GM23248 (cell line): ENCODE results near the gene PM20D1. TPM values are rescaled to one million over a fixed set of nuclear protein-coding genes. Genes with fewer than 3 reads are reported as not detected.

Experiments
- DNase-seq: peaks from one replicate; pipeline ENCODE4 v3.0.0-alpha.2; 2015
- H2AFZ ChIP-seq: fragments of 200-600 bp; sonication (generic); 2 replicates; pipeline ENCODE4 v1.6.1; 2016; ENCODE audit warnings: antibody characterized with exemption
- H3F3A ChIP-seq: fragments of 200-600 bp; sonication (generic); 2 replicates; pipeline ENCODE4 v1.6.1; 2016; ENCODE audit warnings: mild to moderate bottlenecking, antibody characterized with exemption, mixed run types; ENCODE audit not compliant: insufficient read depth
- H3K27ac ChIP-seq: fragments of 200-600 bp; sonication (generic); 2 replicates; pipeline ENCODE4 v1.5.1; 2016; ENCODE audit warnings: mild to moderate bottlenecking
- H3K27me3 ChIP-seq: fragments of 200-600 bp; sonication (generic); replicated peaks from 2 replicates; pipeline ENCODE4 v1.6.1; 2016; ENCODE audit warnings: mild to moderate bottlenecking; ENCODE audit not compliant: insufficient read depth
- H3K36me3 ChIP-seq: fragments of 200-600 bp; sonication (generic); 2 replicates; pipeline ENCODE4 v1.6.1; 2016; ENCODE audit warnings: low read depth, mild to moderate bottlenecking
- H3K4me1 ChIP-seq: fragments of 200-600 bp; sonication (generic); 2 replicates; pipeline ENCODE4 v1.6.1; 2016; ENCODE audit warnings: mild to moderate bottlenecking; ENCODE audit not compliant: insufficient read depth
- H3K4me2 ChIP-seq: fragments of 200-600 bp; sonication (generic); one replicate; pipeline ENCODE4 v1.6.1; 2016; ENCODE audit warnings: mild to moderate bottlenecking; ENCODE audit not compliant: unreplicated experiment
- H3K4me3 ChIP-seq: fragments of 200-600 bp; sonication (generic); 2 replicates; pipeline ENCODE4 v1.5.1; 2016; ENCODE audit warnings: mild to moderate bottlenecking
- H3K79me2 ChIP-seq: fragments of 200-600 bp; sonication (generic); 2 replicates; pipeline ENCODE4 v1.6.1; 2016; ENCODE audit warnings: mild to moderate bottlenecking; ENCODE audit not compliant: insufficient read depth
- H3K9ac ChIP-seq: fragments of 200-600 bp; sonication (generic); 2 replicates; pipeline ENCODE4 v1.6.1; 2016; ENCODE audit warnings: mild to moderate bottlenecking
- H3K9me2 ChIP-seq: fragments of 200-600 bp; sonication (generic); 2 replicates; pipeline ENCODE4 v1.6.1; 2016; ENCODE audit warnings: mixed run types, mild to moderate bottlenecking, moderate library complexity; ENCODE audit not compliant: insufficient read depth
- H3K9me3 ChIP-seq: fragments of 200-600 bp; sonication (generic); one replicate; pipeline ENCODE4 v1.6.1; 2017; ENCODE audit warnings: low read depth
- H4K20me1 ChIP-seq: fragments of 200-600 bp; sonication (generic); 2 replicates; pipeline ENCODE4 v1.6.0; 2016; ENCODE audit not compliant: insufficient read depth
- EZH2 ChIP-seq: fragments of 200-600 bp; sonication (generic); IDR thresholded peaks from 2 replicates; pipeline ENCODE4 v1.6.1; 2018; ENCODE audit warnings: antibody characterized with exemption, mild to moderate bottlenecking; ENCODE audit not compliant: insufficient read depth, poor library complexity, severe bottlenecking
- EZH2phosphoT487 ChIP-seq: fragments of 200-600 bp; sonication (generic); IDR thresholded peaks from 2 replicates; pipeline ENCODE4 v1.6.1; 2018; ENCODE audit warnings: antibody characterized with exemption, moderate library complexity, mild to moderate bottlenecking, low read depth; ENCODE audit not compliant: insufficient read depth
- WGBS, 2 experiments: methylation state at CpG; one replicate each; pipeline ENCODE4 v1.1.6; 2015 to 2017; ENCODE audit warnings: low lambda C conversion rate in 2 of 2, low coverage in 1 of 2; ENCODE audit errors: missing lambda C conversion rate in 2 of 2; 5-methylcytosine and 5-hydroxymethylcytosine counted together
- in situ Hi-C: fragments of 300-500 bp; cut with MboI; formaldehyde crosslinking; loops from 2 replicates; pipeline ENCODE4 v1.15.0; 2020
- polyA plus RNA-seq: library from polyadenylated mRNA; unstranded; fragments of >200 nt; fragmentation: Nextera tagmentation; extraction: Ambion mirVana; gene quantifications from 2 replicates; pipeline ENCODE4 v1.2.1, GENCODE V29; 2016
- total RNA-seq: library from RNA; depleted of rRNA; stranded (reverse); fragments of >200 nt; shearing (Covaris generic); gene quantifications from 2 replicates; pipeline ENCODE4 v1.2.3, GENCODE V29; 2014

Gene PM20D1
- total and polyA plus RNA-seq, 2 experiments from 2014 or later = 0.11 to 0.22 TPM

DNA sequence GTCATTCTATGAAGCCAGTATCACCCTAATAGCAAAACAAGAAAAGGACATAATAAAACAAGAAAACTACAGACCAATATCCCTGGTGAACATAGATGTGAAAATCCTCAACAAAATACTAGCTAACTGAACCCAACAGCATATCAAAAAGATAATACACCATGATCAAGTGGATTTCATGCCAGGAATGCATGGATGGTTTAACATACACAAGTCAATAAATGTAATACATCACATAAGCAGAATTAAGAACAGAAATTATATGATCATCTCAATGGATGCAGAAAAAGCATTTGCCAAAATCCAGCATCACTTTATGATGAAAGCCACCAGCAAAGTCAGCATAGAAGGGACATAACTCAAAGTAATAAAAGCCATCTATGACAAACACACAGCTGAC lies 6.5 kb upstream of the PM20D1 start:
- H3K27me3 ChIP-seq = peaks cover 12% of the 10 kb centered on the region
- H3F3A ChIP-seq = no peaks in the 10 kb centered on the region
- in situ Hi-C loops = no loop called here
- no peak overlapping the region for H3K27ac ChIP-seq
- H3K4me1 ChIP-seq = no peaks in the 10 kb centered on the region
- no peaks in the 10 kb centered on the region for H4K20me1 ChIP-seq
- H2AFZ ChIP-seq = no peak overlapping the region
- H3K9me3 ChIP-seq = no peaks in the 10 kb centered on the region
- no peak for TF ChIP-seq EZH2phosphoT487
- TF ChIP-seq EZH2 = no peak
- H3K4me3 ChIP-seq = no peak overlapping the region
- H3K79me2 ChIP-seq = no peaks in the 10 kb centered on the region
- H3K9ac ChIP-seq = no peak overlapping the region
- H3K4me2 ChIP-seq = no peak overlapping the region
- no peaks in the 10 kb centered on the region for H3K36me3 ChIP-seq
- no peak for DNase-seq
- H3K9me2 ChIP-seq = no peaks in the 10 kb centered on the region

GRCh38 chr1:205852969-205853368 lies 3.0 kb upstream of the PM20D1 start:
- H3K4me2 ChIP-seq = no peak overlapping the region
- H3K36me3 ChIP-seq = no peaks in the 10 kb centered on the region
- H3K9me2 ChIP-seq = no peaks in the 10 kb centered on the region
- no peak overlapping the region for H3K27ac ChIP-seq
- H3K9ac ChIP-seq = no peak overlapping the region
- H3K27me3 ChIP-seq = no peaks in the 10 kb centered on the region
- H3K9me3 ChIP-seq = no peaks in the 10 kb centered on the region
- DNase-seq = no peak
- TF ChIP-seq EZH2 (no peak), EZH2phosphoT487 (no peak)
- no peaks in the 10 kb centered on the region for H3F3A ChIP-seq
- H4K20me1 ChIP-seq = no peaks in the 10 kb centered on the region
- no peaks in the 10 kb centered on the region for H3K4me1 ChIP-seq
- H2AFZ ChIP-seq = no peak overlapping the region
- in situ Hi-C loops = no loop called here
- no peaks in the 10 kb centered on the region for H3K79me2 ChIP-seq
- H3K4me3 ChIP-seq = no peak overlapping the region

DNA sequence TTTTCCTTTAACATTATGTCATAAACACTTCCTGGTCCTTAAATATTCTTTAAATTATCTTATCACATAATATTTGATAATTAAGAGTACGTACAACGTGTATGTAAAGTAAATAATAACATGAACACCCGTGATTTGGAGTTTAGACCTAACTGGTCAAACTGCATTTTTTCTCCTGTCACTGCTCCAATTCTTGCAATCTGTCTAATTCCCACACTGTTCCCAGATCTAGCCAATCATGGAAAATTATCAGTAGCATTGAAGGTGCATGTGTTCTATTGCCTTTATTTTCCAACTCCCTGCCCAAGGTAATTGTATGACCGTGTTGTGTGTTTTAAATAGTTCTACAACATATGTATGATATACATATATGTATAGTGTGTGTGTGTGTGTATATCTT lies 2.1 kb upstream of the PM20D1 start:
- no peaks in the 10 kb centered on the region for H3K4me1 ChIP-seq
- H3K4me3 ChIP-seq = no peak overlapping the region
- no peak overlapping the region for H3K27ac ChIP-seq
- TF ChIP-seq EZH2phosphoT487 (no peak), EZH2 (no peak)
- H3K4me2 ChIP-seq = no peak overlapping the region
- no peak overlapping the region for H3K9ac ChIP-seq
- H3F3A ChIP-seq = no peaks in the 10 kb centered on the region
- H3K9me2 ChIP-seq = no peaks in the 10 kb centered on the region
- H3K9me3 ChIP-seq = no peaks in the 10 kb centered on the region
- H3K79me2 ChIP-seq = no peaks in the 10 kb centered on the region
- in situ Hi-C loops = no loop called here
- no peaks in the 10 kb centered on the region for H3K27me3 ChIP-seq
- 61 to 69% methylated on average over 4 of the region's 4 CpGs for WGBS, 2 experiments
- no peak overlapping the region for H2AFZ ChIP-seq
- H4K20me1 ChIP-seq = no peaks in the 10 kb centered on the region
- H3K36me3 ChIP-seq = no peaks in the 10 kb centered on the region
- no peak for DNase-seq

GRCh38 chr1:205843036-205843859 lies 6.7 kb downstream of the PM20D1 start:
- Histone ChIP-seq H3K36me3 (no peaks in the 10 kb centered on the region), H3K4me3 (no peak overlapping the region), H3F3A (no peaks in the 10 kb centered on the region), H3K9me3 (no peaks in the 10 kb centered on the region), H3K9ac (no peak overlapping the region), H3K27me3 (no peaks in the 10 kb centered on the region; the same call in 1 of the 2 replicates), H3K9me2 (no peaks in the 10 kb centered on the region), H3K4me2 (no peak overlapping the region), H4K20me1 (no peaks in the 10 kb centered on the region), H3K27ac (no peak overlapping the region), H2AFZ (no peak overlapping the region), H3K79me2 (no peaks in the 10 kb centered on the region), H3K4me1 (no peaks in the 10 kb centered on the region)
- WGBS, 2 experiments = 33 to 36% methylated on average over 3 of the region's 3 CpGs
- TF ChIP-seq EZH2 (no peak), EZH2phosphoT487 (no peak)
- no peak for DNase-seq
- in situ Hi-C loops = no loop called here
